SK-N-SH treated with all-trans-retinoic acid at 6 μM for 48 hours (cell line): ENCODE data around the gene ATRNL1.

ENCODE experiments used
- ATAC-seq: fragments of 200-7000 bp; cut with Tn5 transposase; 3 replicates; pipeline ENCODE4 v1.9.1; 2020; ENCODE audit warnings: mild to moderate bottlenecking, moderate library complexity
- ARNTL ChIP-seq: fragments of 450-650 bp; formaldehyde crosslinking; IDR thresholded peaks from 2 replicates; pipeline ENCODE4 v1.5.0; 2020; ENCODE audit warnings: low read depth, mild to moderate bottlenecking, moderate library complexity, borderline replicate concordance
- BACH2 ChIP-seq: fragments of 250-450 bp; sonication (Bioruptor Pico); IDR thresholded peaks from 2 replicates; pipeline ENCODE4 v1.9.0; 2021; ENCODE audit warnings: mild to moderate bottlenecking, borderline replicate concordance
- CREB5 ChIP-seq: fragments of 250-450 bp; sonication (Bioruptor Pico); IDR thresholded peaks from 2 replicates; pipeline ENCODE4 v1.5.1; 2020; ENCODE audit warnings: low read depth, mild to moderate bottlenecking, moderate library complexity
- CSDC2 ChIP-seq: fragments of 250-450 bp; sonication (Bioruptor Pico); IDR thresholded peaks from 2 replicates; pipeline ENCODE4 v1.5.0; 2020; ENCODE audit warnings: mild to moderate bottlenecking, moderate library complexity
- CSRNP3 ChIP-seq: fragments of 250-450 bp; sonication (Bioruptor Pico); IDR thresholded peaks from 2 replicates; pipeline ENCODE4 v1.5.1; 2021; ENCODE audit warnings: mild to moderate bottlenecking, moderate library complexity
- ESRRG ChIP-seq: fragments of 250-450 bp; sonication (Bioruptor Pico); IDR thresholded peaks from 2 replicates; pipeline ENCODE4 v1.6.1; 2021; ENCODE audit warnings: mild to moderate bottlenecking
- OSR1 ChIP-seq: fragments of 250-450 bp; sonication (Bioruptor Pico); IDR thresholded peaks from 2 replicates; pipeline ENCODE4 v1.8.0; 2022; ENCODE audit warnings: moderate library complexity, mild to moderate bottlenecking, inconsistent platforms
- PATZ1 ChIP-seq: fragments of 250-450 bp; sonication (Bioruptor Pico); IDR thresholded peaks from 2 replicates; pipeline ENCODE4 v1.8.0; 2020; ENCODE audit warnings: mild to moderate bottlenecking, moderate library complexity, borderline replicate concordance
- POU6F1 ChIP-seq: fragments of 250-450 bp; sonication (Bioruptor Pico); IDR thresholded peaks from 2 replicates; pipeline ENCODE4 v1.8.0; 2021; ENCODE audit warnings: low read depth, mild to moderate bottlenecking, moderate library complexity, borderline replicate concordance
- PPARA ChIP-seq: fragments of 250-450 bp; sonication (Bioruptor Pico); IDR thresholded peaks from 2 replicates; pipeline ENCODE4 v1.5.0; 2020; ENCODE audit warnings: mild to moderate bottlenecking, borderline replicate concordance
- RARB ChIP-seq: fragments of 250-450 bp; sonication (Bioruptor Pico); IDR thresholded peaks from 2 replicates; pipeline ENCODE4 v1.8.0; 2021; ENCODE audit warnings: mild to moderate bottlenecking, moderate library complexity
- SNAI2 ChIP-seq: fragments of 250-450 bp; sonication (Bioruptor Pico); IDR thresholded peaks from 2 replicates; pipeline ENCODE4 v1.5.0; 2020; ENCODE audit warnings: mild to moderate bottlenecking, moderate library complexity
- TOX ChIP-seq: fragments of 250-450 bp; sonication (Bioruptor Pico); IDR thresholded peaks from 2 replicates; pipeline ENCODE4 v1.8.0; 2021; ENCODE audit warnings: mild to moderate bottlenecking, moderate library complexity, borderline replicate concordance
- TSHZ2 ChIP-seq: fragments of 250-450 bp; sonication (Bioruptor Pico); IDR thresholded peaks from 2 replicates; pipeline ENCODE4 v1.5.0; 2020; ENCODE audit warnings: mild to moderate bottlenecking, moderate library complexity
- ZC3H10 ChIP-seq: fragments of 250-450 bp; sonication (Bioruptor Pico); IDR thresholded peaks from 2 replicates; pipeline ENCODE4 v1.5.1; 2021; ENCODE audit warnings: mild to moderate bottlenecking, moderate library complexity
- ZFP3 ChIP-seq: fragments of 250-450 bp; sonication (Bioruptor Pico); IDR thresholded peaks from 2 replicates; pipeline ENCODE4 v1.5.0; 2020; ENCODE audit warnings: mild to moderate bottlenecking, moderate library complexity
- ZNF565 ChIP-seq: fragments of 450-650 bp; formaldehyde crosslinking; conservative IDR thresholded peaks from 2 replicates; pipeline ENCODE4 v1.5.0; 2020; ENCODE audit warnings: low read depth, mild to moderate bottlenecking, moderate library complexity
- ZNF70 ChIP-seq: fragments of 450-650 bp; formaldehyde crosslinking; IDR thresholded peaks from 2 replicates; pipeline ENCODE4 v1.5.0; 2020; ENCODE audit warnings: mild to moderate bottlenecking, moderate library complexity
- ZNF8 ChIP-seq: fragments of 450-650 bp; formaldehyde crosslinking; IDR thresholded peaks from 2 replicates; pipeline ENCODE4 v1.5.0; 2020; ENCODE audit warnings: mild to moderate bottlenecking, moderate library complexity

ATRNL1 gene

GRCh38 chr10:115851695-115852094 lies 758.5 kb downstream of the ATRNL1 start:
- no peak for TF ChIP-seq CREB5 (CRISPR knock-in tag)
- TF ChIP-seq BACH2 (CRISPR knock-in tag), result no peak
- no peak for TF ChIP-seq POU6F1 (CRISPR knock-in tag)
- TF ChIP-seq CSRNP3 (CRISPR knock-in tag), result no peak
- TF ChIP-seq RARB (CRISPR knock-in tag), result no peak
- TF ChIP-seq ZC3H10 (CRISPR knock-in tag), result no peak
- no peak for TF ChIP-seq PATZ1 (CRISPR knock-in tag)
- no peak for ATAC-seq

- no peak for TF ChIP-seq POU6F1 (CRISPR knock-in tag)
- TF ChIP-seq CSDC2 (CRISPR knock-in tag), result no peak
- TF ChIP-seq CSRNP3 (CRISPR knock-in tag), result no peak
- TF ChIP-seq ZNF565, result no peak
- no peak for TF ChIP-seq ARNTL (CRISPR knock-in tag)
- TF ChIP-seq ZNF8 (CRISPR knock-in tag), result no peak
- no peak for TF ChIP-seq SNAI2 (CRISPR knock-in tag)
- no peak for TF ChIP-seq TSHZ2 (CRISPR knock-in tag)
- no peak for TF ChIP-seq ZC3H10 (CRISPR knock-in tag)
- TF ChIP-seq ESRRG (CRISPR knock-in tag), result no peak
- no peak for TF ChIP-seq ZFP3 (CRISPR knock-in tag)
- ATAC-seq, result peak; percentile 72
Observed at GRCh38 chr10:115854740-115855435, 761.7 kb downstream of the ATRNL1 start.

GRCh38 chr10:115856580-115856979 lies 763.4 kb downstream of the ATRNL1 start:
- ATAC-seq, result no peak
- TF ChIP-seq PATZ1 (CRISPR knock-in tag), result no peak
- no peak for TF ChIP-seq TOX (CRISPR knock-in tag)
- no peak for TF ChIP-seq OSR1 (CRISPR knock-in tag)
- no peak for TF ChIP-seq PPARA
- no peak for TF ChIP-seq RARB (CRISPR knock-in tag)
- no peak for TF ChIP-seq ZNF70 (CRISPR knock-in tag)
- TF ChIP-seq SNAI2 (CRISPR knock-in tag), result no peak
- TF ChIP-seq ZFP3 (CRISPR knock-in tag), result no peak
- no peak for TF ChIP-seq ZC3H10 (CRISPR knock-in tag)
